Measurements from ENCODE around the gene C11orf54. TPM values are rescaled to one million over a fixed set of nuclear protein-coding genes. Genes with fewer than 3 reads are reported as not detected.

The C11orf54 gene
- total and polyA plus RNA-seq, 4 donors: 20.4 to 66.1 (median 22.0) TPM

DNA sequence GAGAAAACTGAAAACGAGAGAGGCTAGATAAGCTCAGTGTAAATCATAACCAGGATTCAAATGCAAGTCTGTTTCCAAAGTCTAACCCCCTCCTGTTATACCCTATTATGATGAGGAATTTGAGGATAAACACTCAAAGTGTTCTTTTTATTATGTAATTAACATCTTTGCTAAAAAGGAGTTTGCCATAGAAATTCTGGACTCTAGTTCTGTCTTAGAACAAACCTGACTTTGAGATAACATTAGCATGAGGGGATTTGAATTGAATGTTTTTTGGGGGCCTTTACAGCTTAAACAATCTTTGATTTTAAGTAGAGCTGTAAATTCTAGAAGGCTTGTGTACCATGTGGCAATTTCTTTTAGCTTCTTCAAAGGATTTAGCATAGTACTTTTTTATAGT, 9.5 kb downstream of the C11orf54 start:
- Histone ChIP-seq H3K27ac (ENCODE audit: low read depth in 1 of 2, low read length in 1 of 2) (no peak overlapping the region), H3K27me3 (ENCODE audit: control insufficient read depth in 3 of 3, insufficient read depth in 3 of 3, low read length in 2 of 3) (no peaks in the 10 kb centered on the region), H3K9ac (ENCODE audit: insufficient read depth in 1 of 2, low read length in 2 of 2) (no peak overlapping the region), H3K4me3 (no peak overlapping the region), H3K36me3 (ENCODE audit: control insufficient read depth in 4 of 4, insufficient read depth in 4 of 4, low read length in 4 of 4) (peaks cover 5 to 16% (median 11%) of the 10 kb centered on the region in 4 donors), H3K9me3 (ENCODE audit: control insufficient read depth in 4 of 4, insufficient read depth in 3 of 4, low read length in 3 of 4) (no peaks in the 10 kb centered on the region), H3K4me1 (ENCODE audit: control insufficient read depth in 5 of 5, insufficient read depth in 5 of 5, low read length in 5 of 5) (peaks cover 0 to 3% (median 0%) of the 10 kb centered on the region in 5 donors)
- DNase-seq: no peak
- TF ChIP-seq, protein P1, sequence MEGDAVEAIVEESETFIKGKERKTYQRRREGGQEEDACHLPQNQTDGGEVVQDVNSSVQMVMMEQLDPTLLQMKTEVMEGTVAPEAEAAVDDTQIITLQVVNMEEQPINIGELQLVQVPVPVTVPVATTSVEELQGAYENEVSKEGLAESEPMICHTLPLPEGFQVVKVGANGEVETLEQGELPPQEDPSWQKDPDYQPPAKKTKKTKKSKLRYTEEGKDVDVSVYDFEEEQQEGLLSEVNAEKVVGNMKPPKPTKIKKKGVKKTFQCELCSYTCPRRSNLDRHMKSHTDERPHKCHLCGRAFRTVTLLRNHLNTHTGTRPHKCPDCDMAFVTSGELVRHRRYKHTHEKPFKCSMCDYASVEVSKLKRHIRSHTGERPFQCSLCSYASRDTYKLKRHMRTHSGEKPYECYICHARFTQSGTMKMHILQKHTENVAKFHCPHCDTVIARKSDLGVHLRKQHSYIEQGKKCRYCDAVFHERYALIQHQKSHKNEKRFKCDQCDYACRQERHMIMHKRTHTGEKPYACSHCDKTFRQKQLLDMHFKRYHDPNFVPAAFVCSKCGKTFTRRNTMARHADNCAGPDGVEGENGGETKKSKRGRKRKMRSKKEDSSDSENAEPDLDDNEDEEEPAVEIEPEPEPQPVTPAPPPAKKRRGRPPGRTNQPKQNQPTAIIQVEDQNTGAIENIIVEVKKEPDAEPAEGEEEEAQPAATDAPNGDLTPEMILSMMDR (IDR thresholded peaks at IDR 0.05; ENCODE audit: control extremely low read depth, extremely low read depth): no peak
- no peak for ATAC-seq (ENCODE audit: insufficient read depth, low FRiP score)
- 62 to 80% methylated on average over 1 of the region's 1 CpG for WGBS, 2 donors

DNA sequence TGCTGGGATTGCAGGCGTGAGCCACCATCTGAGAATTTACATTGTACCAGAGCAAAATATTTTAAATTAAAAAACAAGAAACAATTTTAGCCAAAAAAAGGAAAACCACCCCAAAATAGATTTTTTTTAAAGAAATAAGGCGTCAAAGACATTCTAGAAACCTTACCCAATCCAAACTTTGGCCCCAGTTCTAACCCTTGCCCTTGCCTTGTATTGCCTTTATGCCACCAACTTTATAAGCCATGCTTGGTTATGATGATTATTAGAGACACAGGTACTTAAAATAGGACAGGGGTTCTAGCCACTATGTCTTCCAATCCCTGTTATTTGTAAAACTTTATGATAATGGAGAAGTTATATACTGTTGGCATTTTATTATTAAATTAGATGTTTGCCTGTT, 11.8 kb downstream of the C11orf54 start:
- no peak for ATAC-seq (ENCODE audit: insufficient read depth, low FRiP score)
- Histone ChIP-seq H3K9ac (ENCODE audit: insufficient read depth in 1 of 2, low read length in 2 of 2) (no peak overlapping the region), H3K4me3 (no peak overlapping the region), H3K27me3 (ENCODE audit: control insufficient read depth in 3 of 3, insufficient read depth in 3 of 3, low read length in 2 of 3) (no peaks in the 10 kb centered on the region), H3K27ac (ENCODE audit: low read depth in 1 of 2, low read length in 1 of 2) (no peak overlapping the region), H3K36me3 (ENCODE audit: control insufficient read depth in 4 of 4, insufficient read depth in 4 of 4, low read length in 4 of 4) (peaks cover 8 to 21% (median 15%) of the 10 kb centered on the region in 4 donors), H3K4me1 (ENCODE audit: control insufficient read depth in 5 of 5, insufficient read depth in 5 of 5, low read length in 5 of 5) (no peaks in the 10 kb centered on the region), H3K9me3 (ENCODE audit: control insufficient read depth in 4 of 4, insufficient read depth in 3 of 4, low read length in 3 of 4) (no peaks in the 10 kb centered on the region)
- 95 to 98% methylated on average over 2 of the region's 2 CpGs for WGBS, 2 donors
- TF ChIP-seq, protein P1 (IDR thresholded peaks at IDR 0.05; ENCODE audit: control extremely low read depth, extremely low read depth): no peak
- no peak for DNase-seq

DNA sequence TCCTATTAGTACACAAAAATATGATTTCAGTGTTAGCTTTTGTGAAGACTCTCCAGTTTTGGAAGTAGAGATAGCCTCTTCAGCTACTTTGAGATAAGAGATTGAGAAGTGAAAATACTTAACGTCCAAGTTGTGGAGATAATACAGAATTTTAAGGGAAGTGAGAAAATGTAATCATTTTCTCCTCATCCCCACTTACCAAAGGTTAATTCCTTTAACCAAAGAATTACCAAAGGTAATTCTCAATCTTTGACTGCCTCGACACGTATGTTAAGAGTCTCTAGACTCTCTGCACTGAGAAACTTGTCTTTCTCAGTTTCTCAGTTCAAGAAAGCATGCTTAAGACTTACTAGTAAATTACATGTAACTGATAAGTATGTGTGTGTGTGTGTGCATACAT, 15.3 kb downstream of the C11orf54 start:
- DNase-seq (no peak), ATAC-seq (ENCODE audit: insufficient read depth, low FRiP score) (no peak)
- no peak overlapping the region for H3K4me3 ChIP-seq
- no peak overlapping the region for H3K27ac ChIP-seq (ENCODE audit: low read depth in 1 of 2, low read length in 1 of 2)
- no peaks in the 10 kb centered on the region for H3K4me1 ChIP-seq (ENCODE audit: control insufficient read depth in 5 of 5, insufficient read depth in 5 of 5, low read length in 5 of 5)
- H3K27me3 ChIP-seq (ENCODE audit: control insufficient read depth in 3 of 3, insufficient read depth in 3 of 3, low read length in 2 of 3): no peaks in the 10 kb centered on the region
- H3K9ac ChIP-seq (ENCODE audit: insufficient read depth in 1 of 2, low read length in 2 of 2): no peak overlapping the region
- H3K9me3 ChIP-seq (ENCODE audit: control insufficient read depth in 4 of 4, insufficient read depth in 3 of 4, low read length in 3 of 4): peaks cover 0 to 2% (median 0%) of the 10 kb centered on the region in 4 donors
- TF ChIP-seq, protein P1 (IDR thresholded peaks at IDR 0.05; ENCODE audit: control extremely low read depth, extremely low read depth): no peak
- peaks cover 18 to 30% (median 25%) of the 10 kb centered on the region in 4 donors for H3K36me3 ChIP-seq (ENCODE audit: control insufficient read depth in 4 of 4, insufficient read depth in 4 of 4, low read length in 4 of 4)
- WGBS, 2 donors: 77 to 84% methylated on average over 3 of the region's 3 CpGs

DNA sequence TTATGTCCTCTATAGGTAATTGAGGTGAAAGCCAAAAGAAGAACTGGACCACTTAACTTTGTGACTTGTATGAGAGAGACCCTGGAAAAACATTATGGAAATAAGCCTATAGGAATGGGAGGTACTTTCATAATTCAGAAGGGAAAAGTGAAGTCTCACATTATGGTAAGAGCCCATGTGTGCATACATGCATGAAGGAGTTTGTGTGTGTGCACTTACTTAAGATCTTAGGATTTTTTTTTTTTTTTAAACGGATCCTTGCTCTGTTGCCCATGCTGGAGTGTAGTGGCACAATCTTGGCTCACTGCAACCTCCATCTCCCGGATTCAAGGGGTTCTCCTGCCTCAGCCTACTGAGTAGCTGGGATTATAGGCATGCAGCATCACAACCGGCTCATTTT, 15.8 kb downstream of the C11orf54 start:
- H3K4me3 ChIP-seq: no peak overlapping the region
- H3K27me3 ChIP-seq (ENCODE audit: control insufficient read depth in 3 of 3, insufficient read depth in 3 of 3, low read length in 2 of 3): no peaks in the 10 kb centered on the region
- H3K4me1 ChIP-seq (ENCODE audit: control insufficient read depth in 5 of 5, insufficient read depth in 5 of 5, low read length in 5 of 5): no peaks in the 10 kb centered on the region
- TF ChIP-seq, protein P1 (IDR thresholded peaks at IDR 0.05; ENCODE audit: control extremely low read depth, extremely low read depth): no peak
- H3K36me3 ChIP-seq (ENCODE audit: control insufficient read depth in 4 of 4, insufficient read depth in 4 of 4, low read length in 4 of 4): peaks cover 18 to 29% (median 25%) of the 10 kb centered on the region in 4 donors
- peaks cover 0 to 2% (median 0%) of the 10 kb centered on the region in 4 donors for H3K9me3 ChIP-seq (ENCODE audit: control insufficient read depth in 4 of 4, insufficient read depth in 3 of 4, low read length in 3 of 4)
- no peak for ATAC-seq (ENCODE audit: insufficient read depth, low FRiP score)
- WGBS, 2 donors: 87 to 95% methylated on average over 3 of the region's 3 CpGs
- DNase-seq: no peak
- H3K9ac ChIP-seq (ENCODE audit: insufficient read depth in 1 of 2, low read length in 2 of 2): no peak overlapping the region
- H3K27ac ChIP-seq (ENCODE audit: low read depth in 1 of 2, low read length in 1 of 2): no peak overlapping the region
